ENCODE data around the gene NUDT5.

Gene NUDT5

DNA sequence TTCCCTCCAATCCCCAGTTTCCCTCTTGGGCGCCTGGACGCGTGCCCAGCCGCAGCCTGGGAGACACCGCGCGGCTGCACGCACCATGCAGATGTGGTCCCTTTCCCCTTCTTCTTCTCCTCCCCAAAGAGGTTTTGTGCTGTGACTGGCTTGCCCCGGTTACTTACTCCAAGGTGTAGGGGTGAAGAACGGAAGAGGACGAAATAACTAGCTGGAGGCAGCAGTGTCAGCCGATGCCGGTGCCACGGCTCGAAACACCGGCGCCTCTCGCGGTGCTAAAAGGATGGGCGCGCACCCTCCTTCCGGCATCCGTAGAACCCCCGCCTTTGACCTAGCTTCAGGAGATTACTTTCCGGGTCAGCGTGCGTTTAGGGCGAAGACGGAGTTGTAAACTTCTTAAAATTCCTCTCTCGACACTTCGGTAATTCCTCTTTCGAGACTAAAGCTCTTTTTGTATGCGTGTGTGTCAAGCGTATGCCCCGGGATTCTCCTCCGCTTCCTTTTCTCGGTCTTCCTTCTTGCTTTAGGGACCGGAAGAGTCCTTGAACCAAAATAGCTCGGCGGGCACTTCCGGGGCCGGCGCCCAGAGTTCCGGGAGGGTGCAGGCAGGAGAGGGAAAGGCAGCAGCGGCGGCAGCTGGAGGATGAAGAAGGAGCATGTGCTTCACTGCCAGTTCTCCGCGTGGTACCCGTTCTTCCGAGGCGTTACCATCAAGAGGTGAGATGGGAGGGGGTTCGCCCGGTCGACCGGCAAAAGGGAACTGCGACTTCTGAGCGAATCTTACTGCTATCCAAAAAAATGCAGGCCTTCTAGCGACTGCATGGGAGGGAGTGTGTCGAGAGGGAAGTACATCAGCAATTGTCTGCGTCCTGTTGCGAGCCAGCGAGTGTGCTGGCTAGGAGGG is at the start of gene NUDT5, which contains the start of gene CDC123:
TSS of gene NUDT5 (minus strand) at position 289 of the 904 bp plus-strand sequence. CDS start 9,600 bp downstream, outside the sequence.
TSS of gene CDC123 (plus strand) at position 586 of the 904 bp plus-strand sequence. CDS start at position 644, 58 bp downstream.
- Histone ChIP-seq H3K4me1 (ENCODE audit: insufficient read depth, low read length, poor library complexity, severe bottlenecking) (peaks cover 43% of the 10 kb centered on the region), H4K20me1 (ENCODE audit: insufficient read depth, low read length, poor library complexity, severe bottlenecking) (peaks cover 23% of the 10 kb centered on the region), H3K4me3 (ENCODE audit: low read length, poor library complexity, severe bottlenecking) (peak within 1 kb of the TSS; percentile 91), H3K9me2 (replicated peaks; ENCODE audit: low read depth, low read length) (no peaks in the 10 kb centered on the region), H2AFZ (ENCODE audit: low read length) (peak within 1 kb of the TSS; percentile 96), H3K36me3 (ENCODE audit: insufficient read depth, low read length) (peaks cover 9% of the 10 kb centered on the region), H3K9ac (ENCODE audit: low read depth, low read length, poor library complexity, severe bottlenecking) (peak within 1 kb of the TSS; percentile 87), H3F3A (ENCODE audit: low read depth) (no peaks in the 10 kb centered on the region), H3K4me2 (ENCODE audit: low read depth, low read length, poor library complexity, severe bottlenecking) (peak within 1 kb of the TSS; percentile 88), H3K27me3 (ENCODE audit: insufficient read depth, low read length, poor library complexity, severe bottlenecking) (no peaks in the 10 kb centered on the region), H3K9me3 (ENCODE audit: insufficient read depth, low read depth, low read length) (no peaks in the 10 kb centered on the region), H3K79me2 (ENCODE audit: insufficient read depth, low read length) (peaks cover 87% of the 10 kb centered on the region)
- TF ChIP-seq EZH2phosphoT487 (IDR thresholded peaks at IDR 0.05; ENCODE audit: borderline replicate concordance) = no peak
- TF ChIP-seq, protein P1, sequence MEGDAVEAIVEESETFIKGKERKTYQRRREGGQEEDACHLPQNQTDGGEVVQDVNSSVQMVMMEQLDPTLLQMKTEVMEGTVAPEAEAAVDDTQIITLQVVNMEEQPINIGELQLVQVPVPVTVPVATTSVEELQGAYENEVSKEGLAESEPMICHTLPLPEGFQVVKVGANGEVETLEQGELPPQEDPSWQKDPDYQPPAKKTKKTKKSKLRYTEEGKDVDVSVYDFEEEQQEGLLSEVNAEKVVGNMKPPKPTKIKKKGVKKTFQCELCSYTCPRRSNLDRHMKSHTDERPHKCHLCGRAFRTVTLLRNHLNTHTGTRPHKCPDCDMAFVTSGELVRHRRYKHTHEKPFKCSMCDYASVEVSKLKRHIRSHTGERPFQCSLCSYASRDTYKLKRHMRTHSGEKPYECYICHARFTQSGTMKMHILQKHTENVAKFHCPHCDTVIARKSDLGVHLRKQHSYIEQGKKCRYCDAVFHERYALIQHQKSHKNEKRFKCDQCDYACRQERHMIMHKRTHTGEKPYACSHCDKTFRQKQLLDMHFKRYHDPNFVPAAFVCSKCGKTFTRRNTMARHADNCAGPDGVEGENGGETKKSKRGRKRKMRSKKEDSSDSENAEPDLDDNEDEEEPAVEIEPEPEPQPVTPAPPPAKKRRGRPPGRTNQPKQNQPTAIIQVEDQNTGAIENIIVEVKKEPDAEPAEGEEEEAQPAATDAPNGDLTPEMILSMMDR (conservative IDR thresholded peaks at IDR 0.05; ENCODE audit: low read length) = peak; percentile 19; the same call in 1 of the 2 replicates

DNA sequence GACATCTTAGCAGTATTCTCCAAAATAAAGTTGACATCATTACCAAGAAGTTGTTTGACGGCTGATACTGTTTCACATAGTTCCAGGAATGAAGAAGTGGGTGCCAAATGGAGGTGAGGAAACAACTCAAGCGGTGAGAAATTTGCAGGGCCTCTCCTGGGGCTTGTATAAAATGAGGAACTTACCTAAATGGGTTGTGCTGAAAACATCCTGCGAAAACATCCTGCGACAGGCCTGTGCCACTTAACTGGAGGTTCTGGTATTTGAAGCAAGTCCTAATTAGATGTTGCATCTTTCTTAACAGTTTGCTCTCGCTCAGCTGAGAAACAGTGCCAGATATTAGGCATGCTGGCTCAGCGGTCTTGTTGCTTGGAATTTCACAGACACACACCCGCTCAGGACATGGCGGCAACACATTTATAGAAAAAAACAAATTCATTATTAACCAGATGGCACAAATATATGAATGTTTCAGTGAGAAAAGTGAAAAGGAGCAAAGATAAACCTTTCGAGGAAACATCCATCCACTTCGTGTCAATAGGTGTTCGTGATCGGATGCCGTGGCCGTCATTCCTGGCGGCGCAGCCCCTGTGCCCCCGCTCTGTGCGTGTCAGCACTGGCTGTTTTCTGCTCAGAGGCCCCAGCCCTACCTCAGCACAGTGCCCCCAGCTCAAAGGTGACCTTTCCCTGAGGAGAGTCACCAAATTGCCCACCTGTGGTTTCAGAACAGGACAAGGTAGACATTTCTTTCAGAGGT is 48.4 kb upstream of the NUDT5 start:
- no peaks in the 10 kb centered on the region for H3K4me1 ChIP-seq (ENCODE audit: insufficient read depth, low read length, poor library complexity, severe bottlenecking)
- TF ChIP-seq, protein P1 (conservative IDR thresholded peaks at IDR 0.05; ENCODE audit: low read length) = no peak
- no peak for TF ChIP-seq EZH2phosphoT487 (IDR thresholded peaks at IDR 0.05; ENCODE audit: borderline replicate concordance)
- no peaks in the 10 kb centered on the region for H3K9me3 ChIP-seq (ENCODE audit: insufficient read depth, low read depth, low read length)
- H3F3A ChIP-seq (ENCODE audit: low read depth) = no peaks in the 10 kb centered on the region
- no peaks in the 10 kb centered on the region for H3K9me2 ChIP-seq (replicated peaks; ENCODE audit: low read depth, low read length)
- peaks cover 73% of the 10 kb centered on the region; the same call in 1 of the 2 replicates for H3K36me3 ChIP-seq (ENCODE audit: insufficient read depth, low read length)
- no peaks in the 10 kb centered on the region for H3K27me3 ChIP-seq (ENCODE audit: insufficient read depth, low read length, poor library complexity, severe bottlenecking)
- peaks cover 3% of the 10 kb centered on the region for H4K20me1 ChIP-seq (ENCODE audit: insufficient read depth, low read length, poor library complexity, severe bottlenecking)
- H3K4me2 ChIP-seq (ENCODE audit: low read depth, low read length, poor library complexity, severe bottlenecking) = no peak overlapping the region
- H3K4me3 ChIP-seq (ENCODE audit: low read length, poor library complexity, severe bottlenecking) = no peak overlapping the region
- H3K79me2 ChIP-seq (ENCODE audit: insufficient read depth, low read length) = no peaks in the 10 kb centered on the region
- no peak overlapping the region for H3K9ac ChIP-seq (ENCODE audit: low read depth, low read length, poor library complexity, severe bottlenecking)
- H2AFZ ChIP-seq (ENCODE audit: low read length) = no peak overlapping the region

DNA sequence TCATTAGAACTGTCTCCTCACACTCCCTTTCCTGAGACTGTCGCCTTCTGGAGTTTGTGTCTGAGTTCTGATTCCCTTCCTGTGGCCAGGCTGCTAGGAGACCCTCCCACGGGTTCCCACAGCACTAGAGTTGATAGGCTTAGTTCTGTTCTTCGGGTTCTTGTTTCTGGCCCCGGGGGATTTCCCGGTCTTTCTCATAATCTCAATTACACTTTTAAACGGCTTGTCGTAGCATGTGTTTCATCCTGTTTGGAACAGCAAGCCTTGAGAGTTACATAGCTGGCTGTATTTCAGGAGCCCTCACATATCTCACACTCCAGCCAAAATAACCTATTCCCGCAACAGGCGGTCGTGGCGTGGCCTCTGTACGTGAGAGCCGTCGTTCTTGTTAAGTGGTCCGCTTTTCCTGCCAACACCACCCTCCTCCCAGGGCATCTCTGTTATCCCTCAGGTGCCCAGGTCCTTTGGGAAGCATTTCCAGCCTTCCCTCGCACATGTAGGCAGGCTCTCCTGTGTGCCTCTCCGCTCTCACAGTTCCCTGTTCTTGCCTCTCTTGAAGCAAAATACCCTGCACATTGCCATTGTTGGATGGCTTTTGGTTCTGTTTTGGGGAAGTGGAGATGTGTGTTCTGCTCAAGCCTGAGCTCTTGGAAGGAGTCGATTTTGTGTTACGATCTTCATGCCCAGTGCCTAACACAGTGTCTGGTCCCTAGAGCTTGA is 46.3 kb upstream of the NUDT5 start:
- H3K9me2 ChIP-seq (replicated peaks; ENCODE audit: low read depth, low read length) = no peaks in the 10 kb centered on the region
- H4K20me1 ChIP-seq (ENCODE audit: insufficient read depth, low read length, poor library complexity, severe bottlenecking) = peaks cover 3% of the 10 kb centered on the region
- no peak for TF ChIP-seq EZH2phosphoT487 (IDR thresholded peaks at IDR 0.05; ENCODE audit: borderline replicate concordance)
- TF ChIP-seq, protein P1 (conservative IDR thresholded peaks at IDR 0.05; ENCODE audit: low read length) = no peak
- no peaks in the 10 kb centered on the region for H3K4me1 ChIP-seq (ENCODE audit: insufficient read depth, low read length, poor library complexity, severe bottlenecking)
- H2AFZ ChIP-seq (ENCODE audit: low read length) = no peak overlapping the region
- no peak overlapping the region for H3K4me2 ChIP-seq (ENCODE audit: low read depth, low read length, poor library complexity, severe bottlenecking)
- H3K36me3 ChIP-seq (ENCODE audit: insufficient read depth, low read length) = peaks cover 85% of the 10 kb centered on the region; the same call in 1 of the 2 replicates
- no peaks in the 10 kb centered on the region for H3K27me3 ChIP-seq (ENCODE audit: insufficient read depth, low read length, poor library complexity, severe bottlenecking)
- no peak overlapping the region for H3K4me3 ChIP-seq (ENCODE audit: low read length, poor library complexity, severe bottlenecking)
- no peaks in the 10 kb centered on the region for H3K79me2 ChIP-seq (ENCODE audit: insufficient read depth, low read length)
- no peak overlapping the region for H3K9ac ChIP-seq (ENCODE audit: low read depth, low read length, poor library complexity, severe bottlenecking)
- no peaks in the 10 kb centered on the region for H3F3A ChIP-seq (ENCODE audit: low read depth)
- H3K9me3 ChIP-seq (ENCODE audit: insufficient read depth, low read depth, low read length) = no peaks in the 10 kb centered on the region
